GM19023 (cell line): ENCODE results near the gene PTCRA.
A peak's percentile ranks its signal among the peaks of the same experiment; 100 is the strongest.
"Not testable (repeated sequence)": the region's sequence is repeated elsewhere in the genome, so short reads cannot be mapped to it uniquely, and the experiment has no call there.

Experiments used
- ATAC-seq: cut with Tn5 transposase; IDR thresholded peaks from one replicate; pipeline ENCODE4 v1.9.1; 2021; ENCODE audit warnings: mild to moderate bottlenecking, moderate library complexity; ENCODE audit not compliant: unreplicated experiment

The PTCRA gene

DNA sequence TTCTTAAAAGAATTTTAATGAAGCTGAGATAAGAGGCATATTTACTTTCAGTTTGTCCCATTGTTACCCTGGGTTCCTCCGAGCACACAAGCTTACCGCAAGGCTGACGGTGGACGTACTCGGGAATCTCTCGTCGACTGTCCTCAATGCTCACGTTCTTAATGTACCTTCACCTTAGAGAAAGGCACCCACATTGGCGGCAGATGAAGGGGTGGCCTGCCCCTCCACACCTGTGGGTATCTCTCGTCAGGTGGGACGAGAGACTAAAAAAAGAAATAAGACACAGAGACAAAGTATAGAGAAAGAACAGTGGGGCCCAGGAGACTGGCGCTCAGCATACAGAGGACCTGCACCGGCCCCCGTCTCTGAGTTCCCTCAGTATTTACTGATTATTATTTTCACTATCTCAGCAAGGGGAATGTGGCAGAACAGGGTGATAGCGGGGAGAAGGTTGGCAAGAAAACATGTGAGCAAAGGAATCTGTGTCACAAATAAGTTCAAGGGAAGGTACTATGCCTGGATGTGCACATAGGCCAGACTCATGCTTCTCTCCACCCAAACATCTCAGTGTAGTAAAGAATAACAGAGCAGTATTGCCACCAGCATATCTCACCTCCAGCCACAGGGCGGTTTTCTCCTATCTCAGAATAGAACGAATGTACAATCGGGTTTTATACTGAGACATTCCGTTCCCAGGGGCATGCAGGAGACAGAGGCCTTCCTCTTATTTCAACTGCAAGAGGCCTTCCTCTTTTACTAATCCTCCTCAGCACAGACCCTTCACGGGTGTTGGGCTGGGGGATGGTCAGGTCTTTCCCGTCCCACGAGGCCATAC, 13.2 kb upstream of the PTCRA start:
- not testable (repeated sequence) for ATAC-seq

DNA sequence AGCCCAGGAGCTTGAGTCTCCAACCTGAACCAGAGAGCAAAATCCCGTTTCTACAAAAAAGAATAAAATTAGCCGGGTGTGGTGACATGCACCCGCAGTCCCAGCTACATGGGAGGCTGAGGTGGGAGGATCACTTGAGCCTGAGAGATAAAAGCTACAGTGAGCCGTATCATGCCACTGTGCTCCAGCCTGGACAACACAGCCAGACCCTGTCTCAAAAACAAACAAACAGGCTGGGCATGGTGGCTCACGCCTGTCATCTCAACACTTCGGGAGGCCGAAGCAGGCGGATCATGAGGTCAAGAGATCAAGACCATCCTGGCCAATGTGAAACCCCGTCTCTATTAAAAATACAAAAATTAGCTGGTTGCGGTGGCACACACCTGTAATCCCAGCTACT, 11.4 kb upstream of the PTCRA start:
- ATAC-seq: no peak

DNA sequence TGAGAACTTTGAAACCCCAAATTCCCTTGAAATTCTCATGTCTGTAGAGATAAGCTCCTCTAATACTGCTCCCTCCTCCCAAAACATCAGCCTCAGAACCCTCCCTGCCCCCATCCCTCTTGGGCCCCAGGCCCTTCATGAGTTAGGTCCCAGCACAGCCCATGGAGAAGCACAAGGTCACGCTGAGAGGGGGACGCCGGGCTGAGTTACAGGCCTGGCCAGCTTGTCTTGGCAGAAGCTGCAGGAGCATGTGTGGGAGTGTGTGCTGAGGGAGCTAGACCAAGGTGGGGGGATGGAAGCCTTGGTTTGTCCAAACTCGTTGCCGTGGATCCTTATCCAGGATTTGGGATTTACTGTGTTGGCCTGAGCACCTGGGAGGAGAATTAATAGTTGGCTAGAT, 8.5 kb upstream of the PTCRA start:
- no peak for ATAC-seq

DNA sequence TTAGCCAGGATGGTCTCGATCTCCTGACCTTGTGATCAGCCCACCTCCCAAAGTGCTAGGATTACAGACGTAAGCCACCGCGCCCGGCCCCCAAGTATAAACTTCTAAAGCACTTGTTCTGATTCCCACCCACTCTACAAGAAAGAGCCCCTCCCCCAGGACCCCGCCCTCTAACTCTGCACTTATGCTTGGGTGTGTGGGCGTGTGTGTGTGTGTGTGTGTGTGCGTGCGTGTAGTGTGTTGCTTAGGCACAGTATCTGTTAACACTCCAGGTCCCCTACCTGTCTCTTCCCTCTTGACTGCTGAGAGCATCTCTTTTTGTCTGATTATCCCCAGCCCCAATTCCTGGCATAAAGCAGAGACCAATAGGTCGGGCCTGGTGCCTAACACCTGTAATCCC, 6.0 kb upstream of the PTCRA start:
- no peak for ATAC-seq

DNA sequence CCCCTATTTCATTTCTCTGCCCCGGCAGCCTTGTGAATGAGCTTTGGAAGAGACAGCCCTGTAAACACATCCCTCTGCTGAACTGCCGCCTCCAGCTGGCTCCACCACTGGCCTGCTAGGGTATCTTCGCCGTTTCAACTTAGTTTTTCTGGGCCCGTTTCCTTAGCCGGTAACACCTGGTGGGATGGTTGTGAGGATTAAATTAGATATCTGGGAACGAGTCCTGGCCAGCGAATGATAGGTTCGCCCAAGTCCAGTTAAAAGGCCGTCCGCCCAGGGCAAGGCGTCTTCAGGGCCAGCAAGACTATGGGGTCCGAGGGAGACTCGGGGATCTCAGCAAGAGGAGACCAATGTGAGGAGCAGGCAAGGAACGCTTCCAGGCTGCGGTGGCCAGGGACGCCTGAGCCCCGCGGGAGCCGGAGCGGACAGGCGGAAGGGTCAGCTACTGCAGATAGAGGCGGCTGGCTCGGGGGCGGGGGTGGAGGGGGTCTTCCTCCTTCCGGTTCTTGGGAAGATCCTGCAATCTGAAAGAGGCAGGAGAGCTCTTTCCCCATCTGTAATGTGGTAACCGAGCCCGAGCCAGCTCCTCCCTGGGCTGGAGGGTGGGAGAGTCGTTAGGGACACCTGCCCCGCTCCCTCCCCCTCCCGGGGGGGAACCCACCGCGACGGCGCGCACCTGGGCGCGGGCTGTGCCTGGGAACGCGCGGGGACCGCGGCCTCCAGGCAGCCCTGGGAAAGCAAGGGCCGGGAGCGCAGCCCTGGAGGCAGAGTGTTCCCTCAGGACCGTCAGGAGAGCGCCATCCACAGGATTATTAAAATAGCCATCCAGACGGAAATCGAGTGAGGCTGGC, 4.5 kb upstream of the PTCRA start:
- ATAC-seq: no peak

- no peak for ATAC-seq
These were observed 1.3 kb upstream of the PTCRA start for GRCh38 chr6:42914546-42914945.

GRCh38 chr6:42916288-42916687, 435 bp downstream of the PTCRA start:
- no peak for ATAC-seq

- no peak for ATAC-seq
These were observed 5.9 kb downstream of the PTCRA start for GRCh38 chr6:42921801-42922200.

DNA sequence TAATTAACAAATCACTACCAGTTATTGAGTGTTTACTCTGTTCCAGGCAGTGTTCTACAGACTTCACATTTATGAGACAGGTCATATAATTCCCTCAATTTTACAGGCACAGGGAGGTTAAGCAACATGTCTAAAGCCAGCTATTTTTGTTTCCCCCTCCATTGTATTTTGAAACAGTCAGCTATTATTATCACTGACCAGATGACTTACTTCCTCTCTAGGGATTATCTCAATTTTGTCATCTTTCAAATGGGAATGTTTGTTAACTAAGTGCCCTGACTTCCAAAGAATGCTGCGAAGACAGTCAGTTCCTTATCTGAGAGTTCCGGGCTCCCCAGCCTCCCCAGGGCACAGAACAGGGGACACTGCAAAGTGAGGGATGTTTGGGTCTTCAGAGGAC, 7.8 kb downstream of the PTCRA start:
- ATAC-seq: no peak

DNA sequence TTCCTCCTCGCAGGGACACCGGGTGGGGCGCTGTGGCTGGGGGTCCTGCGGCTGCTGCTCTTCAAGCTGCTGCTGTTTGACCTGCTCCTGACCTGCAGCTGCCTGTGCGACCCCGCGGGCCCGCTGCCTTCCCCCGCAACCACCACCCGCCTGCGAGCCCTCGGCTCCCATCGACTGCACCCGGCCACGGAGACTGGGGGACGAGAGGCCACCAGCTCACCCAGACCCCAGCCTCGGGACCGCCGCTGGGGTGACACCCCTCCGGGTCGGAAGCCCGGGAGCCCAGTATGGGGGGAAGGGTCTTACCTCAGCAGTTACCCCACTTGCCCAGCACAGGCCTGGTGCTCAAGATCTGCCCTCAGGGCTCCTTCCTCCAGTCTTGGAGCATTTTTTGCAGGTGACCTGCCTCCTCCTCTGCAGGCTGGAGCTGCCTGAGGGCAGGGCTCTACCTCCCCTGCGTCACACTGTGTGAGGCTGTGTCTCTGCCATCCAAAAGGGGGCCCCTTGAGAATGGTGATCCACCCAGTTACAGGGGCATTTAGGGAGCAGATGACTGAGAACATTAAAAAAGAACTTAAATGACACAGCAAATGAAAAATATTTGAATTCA, 9.5 kb downstream of the PTCRA start:
- ATAC-seq: no peak

DNA sequence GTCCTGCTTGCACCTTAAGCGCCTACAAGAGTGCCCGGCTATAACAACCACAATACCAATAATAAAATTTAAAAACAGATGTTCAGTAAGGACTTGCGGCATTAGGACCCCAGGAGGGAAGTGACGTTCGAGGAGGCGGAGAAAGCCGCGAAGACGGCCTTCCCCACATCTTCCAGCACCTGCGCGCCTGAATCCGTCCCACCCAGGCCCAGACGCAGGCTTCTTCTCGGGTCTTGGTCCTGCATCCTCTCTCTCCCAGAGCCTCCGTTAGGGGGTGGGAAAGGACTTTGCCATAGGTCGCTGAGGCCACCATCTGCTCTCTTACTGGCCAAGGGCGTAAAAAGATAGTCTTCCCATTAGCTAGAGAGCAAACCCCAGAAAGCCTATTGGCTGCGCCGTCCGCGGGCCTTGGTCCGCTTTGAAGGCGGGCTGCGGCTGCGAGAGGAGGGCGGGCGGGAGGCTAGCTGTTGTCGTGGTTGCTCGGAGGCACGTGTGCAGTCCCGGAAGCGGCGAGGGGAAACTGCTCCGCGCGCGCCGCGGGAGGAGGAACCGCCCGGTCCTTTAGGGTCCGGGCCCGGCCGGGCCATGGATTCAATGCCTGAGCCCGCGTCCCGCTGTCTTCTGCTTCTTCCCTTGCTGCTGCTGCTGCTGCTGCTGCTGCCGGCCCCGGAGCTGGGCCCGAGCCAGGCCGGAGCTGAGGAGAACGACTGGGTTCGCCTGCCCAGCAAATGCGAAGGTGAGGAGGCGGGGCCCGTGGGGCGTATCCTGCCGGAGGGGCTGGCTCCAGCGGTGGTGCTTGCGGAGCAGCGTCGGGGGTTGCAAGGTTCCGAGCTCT, 13.3 kb downstream of the PTCRA start, which contains the start of gene CNPY3:
CNPY3 (plus strand) TSS at position 495 of the 835 bp plus-strand sequence; CDS start at position 586, 91 bp downstream.
- peak; percentile 76 for ATAC-seq

GRCh38 chr6:42929821-42930360, 14.0 kb downstream of the PTCRA start:
- peak; percentile 41 for ATAC-seq

GRCh38 chr6:42932412-42932811, 16.6 kb downstream of the PTCRA start:
- no peak for ATAC-seq

DNA sequence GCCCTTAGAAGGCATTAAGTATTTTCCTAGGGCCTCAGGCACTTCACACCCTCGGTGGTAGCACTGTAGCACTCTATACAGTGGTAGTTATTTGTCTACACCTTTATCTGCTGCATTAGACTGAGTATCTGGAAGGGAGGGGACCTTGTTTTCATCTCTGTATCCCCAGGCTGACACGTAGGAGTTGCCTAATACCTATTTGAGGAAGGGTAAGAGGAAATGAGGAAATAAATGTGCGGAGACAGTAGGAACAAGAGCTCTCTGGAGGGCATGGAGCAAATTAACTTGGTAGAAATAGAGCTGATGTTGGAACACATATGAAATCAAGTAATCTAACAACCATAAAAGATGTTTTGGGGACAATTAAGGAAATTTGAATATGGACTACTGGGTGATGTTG, 17.4 kb downstream of the PTCRA start:
- ATAC-seq: no peak

DNA sequence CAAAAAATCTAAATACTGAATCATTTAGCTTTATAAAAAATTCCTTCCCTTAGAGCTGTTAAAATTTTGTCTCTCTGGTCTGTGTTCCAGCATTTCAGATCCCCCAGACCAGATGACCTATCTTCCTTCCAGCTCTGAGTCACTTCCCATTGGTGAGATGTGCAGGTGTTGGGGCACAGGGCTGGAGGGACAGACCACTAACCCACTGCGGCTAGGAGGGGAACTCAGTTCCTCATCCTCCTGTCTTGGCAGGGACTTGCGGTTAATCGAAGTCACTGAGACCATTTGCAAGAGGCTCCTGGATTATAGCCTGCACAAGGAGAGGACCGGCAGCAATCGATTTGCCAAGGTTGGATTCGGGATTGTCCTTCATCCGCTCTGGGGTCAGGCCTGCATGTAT, 19.5 kb downstream of the PTCRA start:
- ATAC-seq: no peak

DNA sequence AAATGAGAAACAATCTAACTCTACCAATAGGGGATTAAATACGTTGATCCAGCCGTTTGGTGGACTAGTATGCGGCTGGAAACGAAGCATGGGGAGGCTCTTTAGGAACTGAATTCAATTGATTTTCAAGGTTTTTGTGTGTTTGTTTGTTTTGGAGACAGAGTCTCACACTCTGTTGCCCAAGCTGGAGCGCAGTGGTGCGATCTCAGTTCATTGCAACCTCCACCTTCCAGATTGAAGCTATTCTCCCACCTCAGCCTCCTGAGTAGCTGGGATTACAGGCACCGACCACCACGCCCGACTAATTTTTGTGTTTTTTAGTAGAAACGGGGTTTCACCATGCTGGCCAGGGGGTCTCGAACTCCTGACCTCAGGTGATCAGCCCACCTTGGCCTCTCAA, 20.5 kb downstream of the PTCRA start:
- ATAC-seq: no peak

DNA sequence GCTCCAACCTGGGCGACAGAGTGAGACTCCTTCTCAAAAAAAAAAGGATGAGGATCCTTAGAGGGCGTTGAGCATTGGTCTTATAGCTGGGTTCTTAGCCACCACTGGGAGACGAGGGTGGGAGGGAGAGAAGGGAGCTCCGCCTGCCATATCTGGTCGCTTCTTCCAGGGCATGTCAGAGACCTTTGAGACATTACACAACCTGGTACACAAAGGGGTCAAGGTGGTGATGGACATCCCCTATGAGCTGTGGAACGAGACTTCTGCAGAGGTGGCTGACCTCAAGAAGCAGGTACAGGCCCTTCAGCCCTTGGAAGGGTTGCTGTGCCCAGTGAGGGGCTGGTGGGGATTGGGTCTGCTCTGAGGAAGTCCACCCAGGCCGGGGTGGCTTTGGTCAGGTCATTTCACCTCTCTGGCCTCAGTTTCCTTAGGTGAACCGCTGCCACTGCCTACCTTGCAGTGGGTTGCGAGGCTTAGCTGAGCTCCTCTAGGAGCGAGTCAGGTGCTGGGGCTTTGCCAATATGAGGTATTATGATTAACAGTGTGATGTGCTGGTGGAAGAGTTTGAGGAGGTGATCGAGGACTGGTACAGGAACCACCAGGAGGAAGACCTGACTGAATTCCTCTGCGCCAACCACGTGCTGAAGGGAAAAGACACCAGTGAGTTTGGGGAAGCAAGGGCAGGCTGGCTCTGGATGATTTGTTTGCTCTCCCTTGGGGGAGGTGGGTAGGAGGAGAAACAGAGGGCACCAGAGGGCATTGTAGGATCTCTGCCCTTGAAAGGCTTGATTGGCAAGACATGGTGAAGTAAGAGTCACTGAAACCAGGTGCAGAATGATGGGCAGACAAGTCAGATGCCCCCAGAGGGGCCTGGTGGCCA, 21.9 kb downstream of the PTCRA start:
- no peak for ATAC-seq

GRCh38 chr6:42938428-42938796, 22.6 kb downstream of the PTCRA start:
- ATAC-seq: no peak

- ATAC-seq: no peak
These were observed 23.3 kb downstream of the PTCRA start for GRCh38 chr6:42938987-42939809.
